NCI-H774 (cell line): ENCODE results near the gene KIF2A.

ENCODE experiments used
- DNase-seq: peaks from one replicate; lab custom pipeline; 2025; lab: John Stamatoyannopoulos, UW

Gene KIF2A

DNA sequence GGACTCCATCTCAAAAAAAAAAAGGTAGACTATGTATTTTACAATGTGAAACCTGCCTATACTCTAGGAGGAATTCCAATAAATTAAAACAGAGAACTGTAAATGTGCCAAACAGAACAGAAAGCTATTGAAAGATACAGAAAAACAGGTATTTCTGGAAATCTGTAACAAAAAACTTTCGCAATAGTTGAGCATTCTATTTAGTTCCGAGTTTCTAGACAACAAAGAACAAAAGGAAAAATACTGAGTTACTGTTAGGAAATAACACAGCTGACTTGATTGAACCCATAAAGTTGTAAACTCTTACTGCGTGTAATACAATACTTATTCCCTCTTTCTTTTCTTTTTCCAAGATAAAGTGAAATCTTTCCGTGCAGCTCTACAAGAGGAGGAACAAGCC is 79.1 kb downstream of the KIF2A start:
- DNase-seq: no peak

DNA sequence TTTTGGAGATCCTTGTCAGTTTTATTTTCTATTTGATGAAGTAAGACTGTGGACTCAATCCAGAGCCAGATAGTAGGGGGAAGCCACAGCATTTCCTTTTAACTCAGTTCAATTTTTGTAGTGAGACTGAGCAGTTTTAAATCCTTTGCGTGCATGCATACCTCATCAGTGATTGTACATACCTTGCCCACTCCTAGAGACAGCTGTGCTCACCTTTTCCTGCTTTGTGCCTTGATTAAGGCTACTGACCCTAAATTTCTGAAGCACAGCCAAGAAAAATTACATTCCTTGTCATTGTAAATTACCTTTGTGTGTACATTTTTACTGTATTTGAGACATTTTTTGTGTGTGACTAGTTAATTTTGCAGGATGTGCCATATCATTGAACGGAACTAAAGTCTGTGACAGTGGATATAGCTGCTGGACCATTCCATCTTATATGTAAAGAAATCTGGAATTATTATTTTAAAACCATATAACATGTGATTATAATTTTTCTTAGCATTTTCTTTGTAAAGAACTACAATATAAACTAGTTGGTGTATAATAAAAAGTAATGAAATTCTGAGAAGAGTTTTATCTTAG is 79.9 kb downstream of the KIF2A start:
- no peak for DNase-seq

DNA sequence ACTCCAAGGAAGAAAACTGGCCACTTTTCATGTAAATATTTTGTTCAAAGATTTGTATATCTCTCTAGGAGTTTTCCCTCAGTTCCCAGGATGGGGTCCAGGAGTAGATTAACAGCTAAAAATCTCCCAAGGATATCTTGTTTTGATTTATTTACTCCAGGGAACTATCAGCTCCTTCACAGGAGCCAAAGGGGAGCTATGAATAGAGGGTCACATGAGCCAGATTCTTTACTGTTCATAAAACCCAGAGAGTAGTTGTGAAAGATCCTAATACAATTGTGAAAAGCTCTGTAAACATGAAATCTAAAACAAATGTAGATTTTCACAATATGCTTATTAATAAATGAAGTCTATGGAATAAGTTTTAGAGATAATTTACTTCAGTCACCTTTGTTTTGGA is 80.8 kb downstream of the KIF2A start:
- no peak for DNase-seq

DNA sequence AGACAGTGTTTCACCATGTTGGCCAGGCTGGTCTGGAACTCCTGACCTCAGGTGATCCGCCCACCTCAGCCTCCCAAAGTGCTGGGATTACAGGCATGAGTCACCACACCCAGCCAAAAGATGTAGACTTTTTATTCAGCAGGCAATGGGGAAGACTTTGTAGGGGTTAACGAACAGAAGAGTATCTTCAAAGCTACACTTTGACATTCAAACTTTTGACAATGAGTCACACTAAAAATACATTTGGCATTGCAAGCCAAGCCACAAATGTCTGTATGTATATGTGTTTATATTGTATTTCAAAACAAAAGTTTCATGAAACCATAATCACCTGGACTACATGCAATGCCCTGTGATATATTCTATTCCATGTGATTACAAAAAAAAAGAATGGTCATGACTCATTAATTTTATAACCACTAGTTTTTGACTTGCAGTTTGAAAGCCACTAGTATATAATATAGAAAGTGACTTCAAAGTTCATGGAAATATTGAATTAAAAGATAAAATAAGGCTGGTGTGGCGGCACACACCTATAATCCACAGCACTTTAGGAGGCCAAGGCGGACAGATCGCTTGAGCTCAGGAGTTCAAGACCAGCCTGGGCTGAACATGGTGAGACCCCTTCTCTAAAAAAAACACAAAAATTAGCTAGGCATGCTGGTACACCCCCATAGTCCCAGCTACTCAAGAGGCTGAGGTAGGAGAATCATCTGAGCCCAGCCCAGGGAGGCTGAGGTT is 89.4 kb downstream of the KIF2A start:
- no peak for DNase-seq

DNA sequence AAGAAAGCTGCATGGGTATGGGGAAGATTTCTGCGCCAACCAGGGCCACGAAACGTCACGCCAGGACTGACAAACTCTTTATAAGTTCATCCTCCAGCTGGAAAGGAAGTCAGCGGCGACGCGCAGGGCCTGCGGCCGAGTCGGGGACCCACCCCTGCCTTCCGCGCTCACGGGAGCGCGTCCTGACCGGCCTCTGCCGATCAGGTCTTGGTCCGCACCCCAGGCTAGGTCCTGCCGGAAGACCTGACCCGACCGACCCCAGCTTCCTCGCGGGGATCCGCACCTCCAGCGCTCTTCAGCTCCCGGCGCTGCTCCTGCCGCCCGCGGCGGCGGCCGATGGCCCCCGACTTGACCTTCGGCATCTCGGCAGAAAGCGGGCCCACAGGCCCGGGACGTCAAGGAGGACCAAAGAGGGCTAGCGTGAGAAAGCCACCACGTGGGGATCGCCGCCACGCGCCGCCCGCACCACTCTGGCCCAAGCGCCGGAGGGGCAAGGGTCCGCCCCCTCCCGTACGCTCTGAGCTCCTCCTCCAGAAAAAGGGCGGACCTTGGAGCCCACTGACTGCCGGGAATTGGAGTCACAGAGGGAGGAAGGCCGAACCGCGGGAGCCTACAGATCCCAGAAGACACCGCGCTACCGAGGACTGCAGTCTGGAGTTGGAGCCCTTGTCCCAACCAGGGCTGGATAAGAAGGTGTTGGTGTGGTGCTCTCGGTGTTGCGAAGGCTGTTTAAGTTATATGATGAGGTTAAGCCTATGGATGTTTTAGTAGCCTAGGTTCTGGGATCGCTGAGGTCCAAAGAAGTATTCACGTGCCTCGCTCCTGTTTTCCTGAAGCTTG is 97.6 kb downstream of the KIF2A start, which contains the start of gene DIMT1:
DIMT1 (minus strand) TSS at position 495 of the 840 bp plus-strand sequence; CDS start at position 362, 133 bp downstream.
- peak; percentile 96 for DNase-seq

DNA sequence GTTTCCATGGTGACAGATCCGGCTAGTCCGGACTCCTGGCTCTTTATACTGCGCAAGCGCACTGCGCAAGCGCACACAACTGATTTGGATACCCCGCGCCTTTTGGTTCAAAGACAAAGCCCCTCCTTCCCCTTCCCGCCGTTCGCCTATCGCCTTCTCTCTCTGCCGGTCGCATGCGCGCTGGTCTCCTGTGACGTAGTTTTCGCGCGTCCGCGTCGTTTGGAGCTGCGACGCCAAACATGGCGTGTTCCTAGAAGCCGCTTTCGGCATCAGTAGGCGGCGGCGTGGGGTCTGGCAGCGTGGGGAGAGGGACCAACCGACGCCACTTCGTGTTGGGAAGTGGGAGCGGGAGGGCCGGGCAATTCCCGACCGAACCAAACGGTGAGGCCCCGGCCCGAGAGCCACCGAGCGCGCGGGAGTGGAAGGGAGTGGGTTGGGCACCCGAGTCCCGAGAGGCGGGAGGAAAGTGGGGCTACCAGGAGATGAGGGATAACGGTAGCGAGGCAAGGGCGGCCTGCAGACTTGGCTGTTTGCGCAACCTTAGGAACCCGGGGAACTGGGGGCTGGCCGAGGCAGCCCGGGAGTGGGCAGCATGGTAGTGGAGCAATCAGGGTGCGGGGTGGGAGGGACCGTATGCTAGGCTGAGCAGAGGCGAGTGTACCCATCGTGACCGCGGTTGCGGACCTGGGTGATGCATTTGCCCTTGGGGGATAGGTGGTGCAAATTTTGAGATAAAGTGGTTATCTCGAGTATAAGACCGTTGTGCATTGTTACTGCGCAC is 106.7 kb downstream of the KIF2A start, which contains the start of gene IPO11:
IPO11 (plus strand) TSS at position 215 of the 781 bp plus-strand sequence. CDS start 24,517 bp downstream, outside the sequence.
- peak; percentile 98 for DNase-seq

DNA sequence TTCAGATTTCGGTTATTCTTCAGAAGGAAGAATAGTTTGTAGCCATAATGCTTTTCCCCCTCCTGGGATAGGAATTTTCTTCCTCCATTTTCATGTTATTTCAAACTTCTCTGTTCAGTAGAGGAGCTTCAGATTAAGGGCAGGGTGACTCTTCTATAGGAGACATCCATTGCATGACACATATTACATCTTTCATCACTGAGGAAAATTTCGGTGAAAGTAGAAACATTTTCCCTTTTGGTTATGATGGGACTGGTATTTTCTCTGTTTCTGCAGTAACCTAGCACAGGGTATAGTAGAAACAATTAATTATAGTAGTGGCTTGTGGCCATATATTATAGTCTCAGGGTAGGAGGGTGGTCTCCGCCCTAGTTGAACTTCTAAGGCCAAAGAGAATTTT is 107.7 kb downstream of the KIF2A start:
- no peak for DNase-seq

DNA sequence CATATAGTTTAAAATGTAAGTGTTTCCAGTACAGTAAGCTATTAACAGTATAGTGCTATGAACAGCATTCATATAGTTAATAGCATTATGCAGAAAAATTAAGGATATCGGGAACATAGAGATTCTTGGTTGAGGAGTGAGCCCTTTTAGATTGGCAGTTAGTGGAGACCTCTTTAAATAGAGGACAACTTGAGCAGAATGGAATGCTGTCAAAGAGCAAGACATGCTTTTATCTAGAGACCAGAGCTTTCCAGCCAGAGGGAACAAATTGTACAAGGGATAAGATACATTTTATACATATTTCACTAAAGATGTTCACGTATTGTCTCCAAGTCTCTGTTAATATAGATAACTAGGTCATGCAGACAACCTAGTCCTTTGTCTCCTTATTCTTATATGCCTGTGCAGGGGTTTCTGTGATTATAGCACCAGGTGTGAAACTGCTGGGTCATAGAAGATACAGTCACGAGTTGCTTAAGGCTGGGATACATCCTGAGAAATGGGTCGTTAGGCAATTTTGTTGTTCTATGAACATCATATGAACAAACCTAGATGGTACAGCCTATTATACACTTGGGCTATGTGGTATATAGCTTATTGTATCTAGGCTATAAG is 112.6 kb downstream of the KIF2A start:
- no peak for DNase-seq

DNA sequence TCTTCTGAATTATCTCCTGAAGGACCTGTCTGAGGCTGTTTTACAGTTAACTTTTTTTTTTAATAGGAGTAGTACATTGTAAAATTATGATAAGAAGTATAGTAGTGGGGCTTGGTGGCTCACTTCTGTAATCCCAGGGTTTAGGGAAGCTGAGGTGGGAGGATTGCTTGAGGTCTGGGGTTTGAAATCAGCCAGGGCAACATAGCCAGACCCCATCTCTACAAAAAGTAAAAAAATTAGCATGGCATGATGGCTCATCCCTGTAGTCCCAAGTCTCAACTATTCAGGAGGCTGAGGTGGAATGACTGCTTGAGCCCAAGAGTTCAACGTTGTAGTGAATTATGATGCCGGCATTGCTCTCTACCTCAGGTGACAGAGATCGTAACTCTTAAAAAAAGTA is 113.6 kb downstream of the KIF2A start:
- no peak for DNase-seq

DNA sequence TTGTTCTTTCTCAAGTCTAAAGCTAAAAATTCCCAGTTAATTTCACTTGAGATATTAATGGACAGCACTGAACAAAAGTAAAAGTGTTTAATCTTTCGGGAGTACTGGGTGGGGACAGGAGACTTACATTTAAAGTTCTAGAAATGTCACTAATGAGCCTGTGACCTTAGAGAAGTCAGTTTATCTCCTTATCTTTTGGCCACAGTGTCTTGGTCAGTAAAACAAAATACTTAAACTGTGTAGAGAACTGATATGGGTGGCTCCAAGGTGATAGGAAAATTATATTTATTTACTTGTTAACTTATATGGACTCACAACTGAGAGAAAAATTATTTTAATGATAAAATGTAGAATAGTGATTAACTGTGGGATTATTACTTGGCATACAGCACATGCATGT is 115.4 kb downstream of the KIF2A start:
- no peak for DNase-seq

DNA sequence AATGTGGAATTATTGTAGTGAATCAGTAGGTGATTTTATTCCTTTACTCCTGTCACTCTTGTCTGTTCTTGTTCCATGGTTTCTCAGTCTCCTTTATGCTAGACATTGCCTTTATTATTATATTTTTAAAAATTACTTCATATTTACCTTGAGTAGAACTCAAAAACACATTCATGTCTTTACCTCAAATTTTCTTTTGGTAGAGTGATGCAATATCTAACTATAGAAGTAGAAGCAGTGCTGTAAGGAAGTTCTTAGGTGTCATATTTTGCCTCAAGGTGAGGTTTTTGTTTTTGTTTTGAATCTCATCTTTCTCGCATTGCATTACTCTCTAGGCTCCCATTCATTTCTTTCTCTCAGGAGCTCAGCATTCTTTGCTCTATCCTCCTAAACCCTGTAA is 118.8 kb downstream of the KIF2A start:
- no peak for DNase-seq

DNA sequence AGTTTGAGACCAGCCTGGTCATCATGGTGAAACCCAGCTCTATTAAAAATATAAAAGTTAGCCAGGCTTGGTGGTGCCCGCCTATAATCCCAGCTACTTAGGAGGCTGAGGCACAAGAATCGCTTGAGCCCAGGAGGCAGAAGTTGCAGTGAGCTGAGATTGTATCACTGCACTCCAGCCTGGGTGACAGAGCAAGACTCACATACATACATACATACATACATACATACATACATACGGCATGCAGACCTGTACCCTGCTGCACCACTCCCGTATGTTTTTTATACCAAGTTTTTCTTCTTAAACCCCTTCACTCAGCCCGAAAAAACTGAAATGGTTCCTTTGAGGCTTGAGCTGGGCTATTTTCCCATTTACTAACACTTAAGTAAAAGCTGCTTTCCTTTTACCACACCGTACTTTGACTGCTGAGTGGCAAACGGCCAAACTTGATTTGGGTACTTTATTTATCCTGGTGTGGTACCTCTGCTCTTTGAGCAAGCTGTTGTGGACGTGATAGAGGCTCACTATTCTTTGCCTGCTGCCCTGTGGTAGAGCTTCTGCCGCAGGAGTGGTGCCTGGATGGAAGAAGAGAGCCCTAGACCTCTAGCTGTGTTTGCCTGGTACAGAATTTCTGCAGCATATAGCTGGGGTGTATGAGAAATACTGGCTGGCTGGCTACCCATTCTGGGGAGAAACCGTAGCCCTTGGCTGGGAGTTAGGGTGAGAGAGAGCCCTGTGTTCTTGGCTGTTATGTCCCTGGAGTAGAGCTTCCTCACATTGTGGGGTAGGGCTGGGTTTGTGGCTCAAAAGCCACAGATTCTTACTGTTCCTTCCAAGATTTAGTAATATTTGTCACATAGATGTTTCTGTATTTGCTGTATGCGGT is 126.0 kb downstream of the KIF2A start:
- DNase-seq: no peak

DNA sequence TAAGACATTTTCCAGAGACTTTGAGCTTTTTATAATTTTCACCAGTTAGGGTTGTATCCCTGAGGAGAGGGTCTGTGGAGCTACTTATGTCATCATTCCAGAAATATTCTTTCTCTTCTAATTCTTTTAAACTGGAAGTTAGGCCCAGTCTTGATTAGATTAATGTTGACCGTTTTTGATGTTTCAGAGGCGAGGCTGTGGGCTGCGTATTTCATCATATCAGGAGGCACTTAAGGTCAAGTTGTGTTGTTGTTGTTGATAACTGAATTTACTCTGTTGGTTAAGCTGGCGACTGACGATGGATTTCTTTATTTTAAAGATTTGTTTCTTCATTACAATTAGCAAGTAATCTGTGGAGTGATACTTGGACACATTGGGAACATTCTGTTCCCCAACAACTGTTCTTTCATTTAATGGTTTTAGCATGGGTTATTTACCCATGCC is 126.6 kb downstream of the KIF2A start:
- DNase-seq: no peak
